SK-N-MC (cell line): ENCODE data around the gene ZNF692.

ENCODE experiments used
- EZH2 ChIP-seq: fragments of 200-600 bp; sonication (generic); IDR thresholded peaks from one replicate; pipeline ENCODE4 v1.6.1; 2017; ENCODE audit warnings: antibody characterized with exemption
- POLR2AphosphoS5 ChIP-seq: IDR thresholded peaks from 2 replicates; pipeline ENCODE4 v1.6.1; 2012; ENCODE audit warnings: mild to moderate bottlenecking, low read depth, low read length, borderline replicate concordance

GRCh38 chr1:248841702-248842395 is 17.0 kb downstream of the ZNF692 start:
- no peak for TF ChIP-seq POLR2AphosphoS5
- no peak for TF ChIP-seq EZH2
